ENCODE data around the gene RMND5B. TPM values are rescaled to one million over a fixed set of nuclear protein-coding genes. Genes with fewer than 3 reads are reported as not detected.

The RMND5B gene
- total RNA-seq, 6 experiments from 2014 or later, result 14.4 to 23.5 (median 20.9) TPM

DNA sequence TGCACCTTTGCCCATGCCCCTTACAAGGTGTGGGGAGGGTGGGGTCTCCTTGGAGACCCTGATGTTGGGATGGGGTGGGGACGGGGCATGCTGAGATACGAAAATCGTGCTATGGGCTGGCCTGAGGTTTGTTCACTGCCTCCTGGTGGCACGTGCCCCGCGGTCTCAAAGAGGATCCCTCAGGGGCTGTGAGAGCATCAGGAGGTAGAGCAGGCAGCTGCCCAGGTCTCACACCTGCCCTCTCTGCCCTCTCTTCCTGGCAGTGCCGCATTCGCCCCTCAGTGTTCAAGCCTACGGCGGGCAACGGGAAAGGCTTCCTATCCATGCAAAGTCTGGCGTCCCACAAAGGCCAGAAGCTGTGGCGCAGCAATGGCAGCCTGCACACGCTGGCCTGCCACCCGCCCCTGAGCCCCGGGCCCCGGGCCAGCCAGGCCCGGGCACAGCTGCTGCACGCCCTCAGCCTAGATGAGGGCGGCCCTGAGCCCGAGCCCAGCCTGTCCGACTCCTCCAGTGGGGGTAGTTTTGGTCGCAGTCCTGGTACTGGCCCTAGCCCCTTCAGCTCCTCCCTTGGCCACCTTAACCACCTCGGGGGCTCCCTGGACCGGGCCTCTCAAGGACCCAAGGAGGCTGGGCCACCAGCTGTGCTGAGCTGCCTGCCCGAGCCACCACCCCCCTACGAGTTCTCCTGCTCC lies 10.8 kb upstream of the RMND5B start:
- H3K27me3 ChIP-seq, result no peaks in the 10 kb centered on the region
- ATAC-seq (no peak), DNase-seq (peak in 1 of 3 donors; percentile 37)
- WGBS (ENCODE audit: insufficient coverage, low coverage, low lambda C conversion rate, missing lambda C conversion rate), result no CpG with 5 or more reads among the region's 27 CpGs
- no peak for TF ChIP-seq POLR2A (IDR thresholded peaks at IDR 0.05)
- TF ChIP-seq, protein P1, sequence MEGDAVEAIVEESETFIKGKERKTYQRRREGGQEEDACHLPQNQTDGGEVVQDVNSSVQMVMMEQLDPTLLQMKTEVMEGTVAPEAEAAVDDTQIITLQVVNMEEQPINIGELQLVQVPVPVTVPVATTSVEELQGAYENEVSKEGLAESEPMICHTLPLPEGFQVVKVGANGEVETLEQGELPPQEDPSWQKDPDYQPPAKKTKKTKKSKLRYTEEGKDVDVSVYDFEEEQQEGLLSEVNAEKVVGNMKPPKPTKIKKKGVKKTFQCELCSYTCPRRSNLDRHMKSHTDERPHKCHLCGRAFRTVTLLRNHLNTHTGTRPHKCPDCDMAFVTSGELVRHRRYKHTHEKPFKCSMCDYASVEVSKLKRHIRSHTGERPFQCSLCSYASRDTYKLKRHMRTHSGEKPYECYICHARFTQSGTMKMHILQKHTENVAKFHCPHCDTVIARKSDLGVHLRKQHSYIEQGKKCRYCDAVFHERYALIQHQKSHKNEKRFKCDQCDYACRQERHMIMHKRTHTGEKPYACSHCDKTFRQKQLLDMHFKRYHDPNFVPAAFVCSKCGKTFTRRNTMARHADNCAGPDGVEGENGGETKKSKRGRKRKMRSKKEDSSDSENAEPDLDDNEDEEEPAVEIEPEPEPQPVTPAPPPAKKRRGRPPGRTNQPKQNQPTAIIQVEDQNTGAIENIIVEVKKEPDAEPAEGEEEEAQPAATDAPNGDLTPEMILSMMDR (IDR thresholded peaks at IDR 0.05), result no peak
- no peaks in the 10 kb centered on the region for H3K36me3 ChIP-seq
- no peaks in the 10 kb centered on the region for H3K9me3 ChIP-seq
- H3K27ac ChIP-seq, result no peak overlapping the region
- H3K4me1 ChIP-seq, result no peaks in the 10 kb centered on the region
- H3K4me3 ChIP-seq, result no peak overlapping the region
- intact Hi-C loops (cut with DNase I), result no loop called here

DNA sequence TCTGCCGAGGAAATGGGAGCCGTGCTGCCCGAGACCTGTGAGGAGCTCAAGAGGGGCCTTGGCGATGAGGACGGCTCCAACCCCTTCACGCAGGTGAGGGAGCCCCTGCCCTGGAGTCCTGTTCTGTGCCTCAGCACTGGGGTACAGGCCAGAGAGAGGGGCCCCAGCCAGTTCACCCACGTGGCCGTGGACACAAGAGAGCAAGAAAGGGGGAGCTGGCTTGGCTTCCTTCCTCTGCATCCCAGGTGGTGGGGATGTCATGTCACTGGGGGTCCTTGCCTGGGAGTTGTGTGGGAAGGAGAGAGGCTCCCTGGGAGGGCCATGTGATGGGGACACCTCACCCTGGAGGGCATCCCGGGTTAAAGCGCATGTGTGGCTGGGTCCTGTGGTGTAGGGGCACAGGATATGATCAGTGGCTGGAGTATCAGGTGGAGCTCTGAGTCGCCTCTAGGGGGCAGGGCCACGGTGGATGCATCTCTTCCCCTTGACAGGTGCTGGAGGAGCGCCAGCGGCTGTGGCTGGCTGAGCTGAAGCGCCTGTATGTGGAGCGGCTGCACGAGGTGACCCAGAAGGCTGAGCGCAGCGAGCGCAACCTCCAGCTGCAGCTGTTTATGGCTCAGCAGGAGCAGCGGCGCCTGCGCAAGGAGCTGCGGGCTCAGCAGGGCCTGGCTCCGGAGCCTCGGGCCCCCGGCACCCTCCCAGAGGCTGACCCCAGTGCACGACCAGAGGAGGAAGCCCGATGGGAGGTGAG lies 10.0 kb upstream of the RMND5B start:
- Histone ChIP-seq H3K9me3 (no peaks in the 10 kb centered on the region), H3K4me3 (no peak overlapping the region), H3K27ac (no peak overlapping the region), H3K27me3 (no peaks in the 10 kb centered on the region), H3K36me3 (no peaks in the 10 kb centered on the region), H3K4me1 (no peaks in the 10 kb centered on the region)
- intact Hi-C loops (cut with DNase I), result no loop called here
- no peak for TF ChIP-seq POLR2A (IDR thresholded peaks at IDR 0.05)
- TF ChIP-seq, protein P1 (IDR thresholded peaks at IDR 0.05), result peak; percentile 23 to 51 (median 38)
- ATAC-seq (peak; percentile 73 to 91 (median 84)), DNase-seq (peak; percentile 70 to 86 (median 83))
- WGBS (ENCODE audit: insufficient coverage, low coverage, low lambda C conversion rate, missing lambda C conversion rate), result 58% methylated on average over 4 of the region's 29 CpGs

DNA sequence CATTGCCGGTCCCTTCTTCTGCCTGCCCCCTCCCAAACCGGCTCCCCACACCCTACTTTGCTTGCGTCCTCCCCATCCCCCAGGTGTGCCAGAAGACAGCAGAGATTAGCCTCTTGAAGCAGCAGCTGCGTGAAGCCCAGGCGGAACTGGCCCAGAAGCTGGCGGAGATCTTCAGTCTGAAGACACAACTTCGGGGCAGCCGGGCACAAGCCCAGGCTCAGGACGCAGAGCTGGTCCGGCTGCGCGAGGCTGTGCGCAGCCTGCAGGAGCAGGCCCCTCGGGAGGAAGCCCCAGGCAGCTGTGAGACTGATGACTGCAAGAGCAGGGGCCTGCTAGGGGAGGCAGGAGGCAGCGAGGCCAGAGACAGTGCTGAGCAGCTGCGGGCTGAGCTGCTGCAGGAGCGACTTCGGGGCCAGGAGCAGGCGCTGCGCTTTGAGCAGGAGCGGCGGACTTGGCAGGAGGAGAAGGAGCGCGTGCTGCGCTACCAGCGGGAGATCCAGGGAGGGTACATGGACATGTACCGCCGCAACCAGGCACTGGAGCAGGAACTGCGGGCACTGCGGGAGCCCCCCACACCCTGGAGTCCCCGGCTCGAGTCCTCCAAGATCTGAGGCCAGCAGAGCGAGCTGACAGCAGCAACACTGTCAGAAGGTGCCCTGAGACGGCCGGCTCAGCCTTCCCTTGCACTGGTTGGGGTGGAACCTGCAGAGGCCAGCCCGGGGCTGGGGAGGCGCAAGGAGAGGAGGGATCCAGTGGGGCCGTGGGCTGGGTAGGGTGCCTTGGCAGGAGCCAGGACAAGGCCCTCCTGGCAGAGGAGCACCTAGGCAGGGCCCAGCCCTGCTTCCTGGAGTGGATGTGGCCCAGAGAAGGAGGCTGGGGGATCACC lies 9.2 kb upstream of the RMND5B start:
- ATAC-seq (no peak), DNase-seq (no peak)
- no peak overlapping the region for H3K4me3 ChIP-seq
- TF ChIP-seq POLR2A (IDR thresholded peaks at IDR 0.05), result no peak
- TF ChIP-seq, protein P1 (IDR thresholded peaks at IDR 0.05), result no peak
- no peak overlapping the region for H3K27ac ChIP-seq
- H3K9me3 ChIP-seq, result no peaks in the 10 kb centered on the region
- no peaks in the 10 kb centered on the region for H3K4me1 ChIP-seq
- intact Hi-C loops (cut with DNase I), result no loop called here
- H3K27me3 ChIP-seq, result no peaks in the 10 kb centered on the region
- 63% methylated on average over 9 of the region's 38 CpGs for WGBS (ENCODE audit: insufficient coverage, low coverage, low lambda C conversion rate, missing lambda C conversion rate)
- H3K36me3 ChIP-seq, result no peaks in the 10 kb centered on the region

DNA sequence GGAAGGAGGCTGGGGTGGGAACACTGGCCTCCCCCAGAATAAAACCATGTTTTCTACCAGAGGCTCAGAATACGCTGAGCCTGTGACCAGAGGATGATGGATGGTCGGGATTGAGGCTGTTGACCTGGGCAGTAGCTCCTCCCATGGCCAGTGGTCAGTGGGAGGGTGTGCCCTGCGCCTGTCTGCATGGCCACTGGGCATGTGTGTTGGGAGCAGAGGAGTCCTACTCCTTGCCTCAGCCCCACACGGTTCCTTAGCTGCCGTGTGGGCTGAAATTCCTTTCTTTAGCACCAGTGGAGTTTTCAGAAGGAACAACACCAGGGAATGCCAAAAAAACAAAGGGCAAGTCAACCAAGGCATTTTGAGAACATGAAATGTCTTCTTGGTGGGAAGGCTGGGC lies 8.5 kb upstream of the RMND5B start:
- intact Hi-C loops (cut with DNase I), result no loop called here
- H3K36me3 ChIP-seq, result no peaks in the 10 kb centered on the region
- H3K4me1 ChIP-seq, result no peaks in the 10 kb centered on the region
- no peaks in the 10 kb centered on the region for H3K9me3 ChIP-seq
- ATAC-seq (no peak), DNase-seq (no peak)
- WGBS (ENCODE audit: insufficient coverage, low coverage, low lambda C conversion rate, missing lambda C conversion rate), result 69% methylated on average over 5 of the region's 5 CpGs
- no peak overlapping the region for H3K4me3 ChIP-seq
- TF ChIP-seq POLR2A (IDR thresholded peaks at IDR 0.05), result no peak
- TF ChIP-seq, protein P1 (IDR thresholded peaks at IDR 0.05), result no peak
- H3K27me3 ChIP-seq, result no peaks in the 10 kb centered on the region
- no peak overlapping the region for H3K27ac ChIP-seq

All from right lobe of liver (tissue), 6 donors.